ENCODE results near the gene TMEM62. TPM values are rescaled to one million over a fixed set of nuclear protein-coding genes. Genes with fewer than 3 reads are reported as not detected.

TMEM62 gene
- total RNA-seq, 4 donors from 2014 or later = 21.5 to 32.0 (median 25.4) TPM

DNA sequence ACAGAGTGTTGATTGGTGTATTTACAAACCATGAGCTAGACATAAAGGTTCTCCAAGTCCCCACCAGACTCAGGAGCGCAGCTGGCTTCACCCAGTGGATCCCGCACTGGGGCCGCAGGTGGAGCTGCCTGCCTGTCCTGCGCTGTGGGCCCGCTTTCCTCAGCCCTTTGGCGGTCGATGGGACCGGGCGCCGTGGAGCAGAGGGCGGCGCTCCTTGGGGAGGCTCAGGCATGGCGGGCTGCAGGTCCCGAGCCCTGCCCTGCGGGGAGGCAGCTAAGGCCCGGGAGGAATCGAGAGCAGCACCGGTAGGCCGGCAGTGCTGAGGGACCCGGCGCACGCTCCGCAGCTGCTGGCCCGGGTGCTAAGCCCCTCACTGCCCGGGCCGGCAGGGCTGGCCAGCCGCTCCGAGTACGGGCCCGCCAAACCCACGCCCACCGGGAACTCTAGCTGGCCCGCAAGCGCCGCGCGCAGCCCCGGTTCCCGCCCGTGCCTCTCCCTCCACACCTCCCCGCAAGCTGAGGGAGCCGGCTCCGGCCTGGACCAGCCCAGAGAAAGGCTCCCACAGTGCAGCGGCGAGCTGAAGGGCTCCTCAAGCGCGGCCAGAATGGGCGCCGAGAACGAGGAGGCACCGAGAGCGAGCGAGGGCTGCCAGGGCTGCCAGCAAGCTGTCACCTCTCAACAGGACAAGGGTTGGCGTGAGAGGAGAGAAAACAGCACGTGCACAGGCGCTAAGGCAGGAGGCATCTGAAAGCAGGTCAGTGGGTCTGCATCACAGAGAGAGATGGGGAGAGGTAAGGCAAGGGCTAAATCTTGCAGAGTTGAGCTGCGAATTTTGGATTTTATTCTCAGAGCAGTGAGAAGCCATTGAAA lies 93.3 kb downstream of the TMEM62 start:
- Histone ChIP-seq H3K9me3 (no peaks in the 10 kb centered on the region), H3K4me1 (peaks cover 0 to 5% (median 0%) of the 10 kb centered on the region in 4 donors), H3K4me3 (no peak overlapping the region), H3K36me3 (no peaks in the 10 kb centered on the region), H3K27ac (replicated peaks in 1 of 4) (no peak overlapping the region), H3K27me3 (peaks cover 0 to 5% (median 2%) of the 10 kb centered on the region in 4 donors)
- no peak for DNase-seq (ENCODE audit: extremely low spot score)
- TF ChIP-seq POLR2AphosphoS5 (IDR thresholded peaks at IDR 0.05) (no peak), POLR2A (IDR thresholded peaks at IDR 0.05; ENCODE audit: low read depth) (no peak), EP300 (IDR thresholded peaks at IDR 0.05) (no peak)
- TF ChIP-seq, protein P1, sequence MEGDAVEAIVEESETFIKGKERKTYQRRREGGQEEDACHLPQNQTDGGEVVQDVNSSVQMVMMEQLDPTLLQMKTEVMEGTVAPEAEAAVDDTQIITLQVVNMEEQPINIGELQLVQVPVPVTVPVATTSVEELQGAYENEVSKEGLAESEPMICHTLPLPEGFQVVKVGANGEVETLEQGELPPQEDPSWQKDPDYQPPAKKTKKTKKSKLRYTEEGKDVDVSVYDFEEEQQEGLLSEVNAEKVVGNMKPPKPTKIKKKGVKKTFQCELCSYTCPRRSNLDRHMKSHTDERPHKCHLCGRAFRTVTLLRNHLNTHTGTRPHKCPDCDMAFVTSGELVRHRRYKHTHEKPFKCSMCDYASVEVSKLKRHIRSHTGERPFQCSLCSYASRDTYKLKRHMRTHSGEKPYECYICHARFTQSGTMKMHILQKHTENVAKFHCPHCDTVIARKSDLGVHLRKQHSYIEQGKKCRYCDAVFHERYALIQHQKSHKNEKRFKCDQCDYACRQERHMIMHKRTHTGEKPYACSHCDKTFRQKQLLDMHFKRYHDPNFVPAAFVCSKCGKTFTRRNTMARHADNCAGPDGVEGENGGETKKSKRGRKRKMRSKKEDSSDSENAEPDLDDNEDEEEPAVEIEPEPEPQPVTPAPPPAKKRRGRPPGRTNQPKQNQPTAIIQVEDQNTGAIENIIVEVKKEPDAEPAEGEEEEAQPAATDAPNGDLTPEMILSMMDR (IDR thresholded peaks at IDR 0.05) = no peak
- 94% methylated on average over 24 of the region's 57 CpGs for WGBS
- intact Hi-C loops (cut with DNase I) = no loop called here

DNA sequence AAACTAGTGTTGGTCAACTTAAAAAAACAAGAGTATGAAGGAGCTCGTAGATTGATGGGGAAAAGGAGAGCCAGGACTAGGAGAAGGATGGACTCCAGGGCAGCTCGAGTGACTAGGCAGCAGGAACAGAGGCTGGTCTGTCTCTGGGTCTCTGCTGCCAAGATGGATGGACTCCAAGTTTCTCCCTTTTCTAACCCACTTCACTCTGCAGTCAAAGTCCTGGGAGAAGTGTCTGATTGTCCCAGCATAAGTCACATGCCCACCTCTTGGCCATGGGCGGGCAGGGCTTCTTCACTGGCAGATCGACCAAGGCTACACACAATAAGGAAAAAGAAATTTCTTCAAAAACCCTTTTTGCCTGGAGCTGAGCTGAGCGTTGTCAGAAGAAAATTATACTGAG lies 96.6 kb downstream of the TMEM62 start:
- WGBS = 79% methylated on average over 5 of the region's 5 CpGs
- intact Hi-C loops (cut with DNase I) = no loop called here
- H3K27ac ChIP-seq (replicated peaks in 1 of 4) = peak overlapping the region in 3 of 4 donors; percentile 27 to 45 (median 27)

GRCh38 chr15:43230640-43231115 lies 97.3 kb downstream of the TMEM62 start:
- no peak overlapping the region for H3K4me3 ChIP-seq
- intact Hi-C loops (cut with DNase I) = no loop called here
- no peak for DNase-seq (ENCODE audit: extremely low spot score)
- H3K27ac ChIP-seq (replicated peaks in 1 of 4) = peak overlapping the region; percentile 41 to 63 (median 44)
- H3K36me3 ChIP-seq = no peaks in the 10 kb centered on the region
- H3K27me3 ChIP-seq = peaks cover 0 to 6% (median 2%) of the 10 kb centered on the region in 4 donors
- H3K4me1 ChIP-seq = peaks cover 0 to 5% (median 0%) of the 10 kb centered on the region in 4 donors
- WGBS = 58% methylated on average over 2 of the region's 2 CpGs
- TF ChIP-seq, protein P1 (IDR thresholded peaks at IDR 0.05) = no peak
- TF ChIP-seq POLR2AphosphoS5 (IDR thresholded peaks at IDR 0.05) (peak; percentile 17 to 47), EP300 (IDR thresholded peaks at IDR 0.05) (no peak)
- H3K9me3 ChIP-seq = no peaks in the 10 kb centered on the region

More for the DNA sequence above, 96.6 kb downstream of the TMEM62 start:
- peaks cover 0 to 6% (median 2%) of the 10 kb centered on the region in 4 donors for H3K27me3 ChIP-seq
- H3K36me3 ChIP-seq = no peaks in the 10 kb centered on the region
- DNase-seq (ENCODE audit: extremely low spot score) = no peak
- H3K9me3 ChIP-seq = no peaks in the 10 kb centered on the region
- no peak for TF ChIP-seq EP300 (IDR thresholded peaks at IDR 0.05)
- no peak for TF ChIP-seq POLR2AphosphoS5 (IDR thresholded peaks at IDR 0.05)
- no peak for TF ChIP-seq POLR2A (IDR thresholded peaks at IDR 0.05; ENCODE audit: low read depth)
- TF ChIP-seq, protein P1 (IDR thresholded peaks at IDR 0.05) = no peak
- H3K4me3 ChIP-seq = no peak overlapping the region
- peaks cover 0 to 5% (median 0%) of the 10 kb centered on the region in 4 donors for H3K4me1 ChIP-seq

DNA sequence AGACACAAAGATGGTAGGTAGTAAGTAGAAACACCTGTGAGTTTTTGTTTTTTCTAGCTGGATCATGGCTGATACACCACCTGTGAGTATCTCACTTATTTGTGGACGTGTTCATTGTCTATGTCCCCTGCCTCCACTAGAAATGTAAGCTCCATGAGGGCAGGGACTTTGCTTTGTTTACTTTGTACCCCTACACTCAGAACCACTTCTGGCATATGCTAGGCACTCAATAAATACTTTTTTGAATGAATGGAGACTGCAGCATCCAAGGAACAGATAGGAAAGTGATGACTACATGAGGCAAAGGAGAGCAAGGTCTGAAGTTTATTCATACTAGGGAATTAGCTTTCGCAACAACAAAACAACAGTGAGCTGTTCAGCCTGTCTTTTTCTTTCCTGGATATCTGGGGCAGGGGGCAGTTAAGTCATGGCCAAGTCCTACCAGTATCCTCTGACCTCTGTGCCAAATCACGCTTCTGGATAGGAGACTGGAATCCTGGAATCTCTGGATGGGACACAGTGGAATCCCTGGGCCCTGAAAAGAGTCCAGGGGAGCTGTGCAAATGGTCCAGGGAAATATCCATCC lies 99.0 kb downstream of the TMEM62 start:
- 87% methylated on average over 3 of the region's 3 CpGs for WGBS
- Histone ChIP-seq H3K27ac (replicated peaks in 1 of 4) (no peak overlapping the region), H3K4me3 (no peak overlapping the region), H3K36me3 (no peaks in the 10 kb centered on the region), H3K4me1 (peaks cover 0 to 5% (median 0%) of the 10 kb centered on the region in 4 donors), H3K27me3 (peaks cover 0 to 6% (median 2%) of the 10 kb centered on the region in 4 donors), H3K9me3 (no peaks in the 10 kb centered on the region)
- intact Hi-C loops (cut with DNase I) = no loop called here
- no peak for DNase-seq (ENCODE audit: extremely low spot score)
- TF ChIP-seq POLR2A (IDR thresholded peaks at IDR 0.05; ENCODE audit: low read depth) (no peak), EP300 (IDR thresholded peaks at IDR 0.05) (no peak), POLR2AphosphoS5 (IDR thresholded peaks at IDR 0.05) (no peak)
- TF ChIP-seq, protein P1 (IDR thresholded peaks at IDR 0.05) = no peak

Small RNA genes within 50 kb of the gene (small RNA-seq; reads per million reads assigned to genes)
- 0 reads per million in 3 donors for gene AC068724.2

Other genes starting within 250 kb of the TMEM62 start
- gene TTBK2, start 212.8 kb upstream of the TMEM62 start, total RNA-seq = 10 to 100 TPM; 19.4 to 33.0 (median 25.1) TPM
- gene UBR1, start 27.5 kb upstream of the TMEM62 start, total RNA-seq = 10 to 100 TPM; 21.3 to 40.7 (median 28.7) TPM
- gene CCNDBP1, start 51.8 kb downstream of the TMEM62 start, total RNA-seq = 10 to 100 TPM; 44.9 to 87.2 (median 69.6) TPM
- gene EPB42, start 87.4 kb downstream of the TMEM62 start, total RNA-seq = under 1 TPM in 1 of 4 donors, not detected in 3; 0.33 TPM
- gene TGM5, start 133.3 kb downstream of the TMEM62 start, total RNA-seq = under 1 TPM; under 0.01 to 0.91 (median 0.25) TPM
- gene TGM7, start 168.7 kb downstream of the TMEM62 start, total RNA-seq = not detected
- 1 to 10 TPM; 5.4 to 9.3 (median 7.1) TPM for gene LCMT2, start 197.0 kb downstream of the TMEM62 start, total RNA-seq
- gene ZSCAN29, start 237.5 kb downstream of the TMEM62 start, total RNA-seq = 10 to 100 TPM; 17.4 to 34.6 (median 21.5) TPM
- 10 to 100 TPM in 3 of 4 donors, 1 to 10 TPM in 1; 9.3 to 17.0 (median 14.1) TPM for gene TUBGCP4, start 237.5 kb downstream of the TMEM62 start, total RNA-seq

Measured in esophagus muscularis mucosa (tissue), 4 donors.